Measurements from ENCODE around the gene SBF2. TPM values are rescaled to one million over a fixed set of nuclear protein-coding genes. Genes with fewer than 3 reads are reported as not detected.
A peak's percentile ranks its signal among the peaks of the same experiment; 100 is the strongest.

SBF2 gene
- total and polyA plus RNA-seq, 3 experiments from 2014 or later = 3.7 to 4.3 (median 4.2) TPM

DNA sequence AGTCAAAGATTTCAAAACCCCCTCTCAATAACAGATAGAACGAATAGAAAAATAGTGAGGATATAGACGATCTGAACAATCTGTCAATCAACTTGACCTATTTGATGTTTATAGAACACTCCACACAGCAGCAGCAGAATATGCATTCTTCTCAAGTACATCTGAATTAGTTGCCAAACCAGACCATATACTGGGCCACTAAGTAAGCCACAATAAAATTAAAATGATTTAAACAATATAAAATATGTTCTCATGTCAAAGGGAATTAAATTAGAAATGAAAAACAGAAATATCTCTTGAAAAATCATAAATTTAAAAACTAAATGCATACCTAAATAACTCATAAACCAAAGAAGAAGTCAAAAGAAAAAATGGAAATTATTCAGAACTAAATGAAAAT is 229.2 kb downstream of the SBF2 start:
- Mint-ChIP-seq H3K4me1 (peaks cover 0 to 3% (median 0%) of the 10 kb centered on the region in 3 donors), H3K4me3 (no peak overlapping the region), H3K36me3 (peaks cover 5 to 38% (median 5%) of the 10 kb centered on the region in 3 donors), H3K27ac (no peak overlapping the region), H3K27me3 (peaks cover 0 to 1% of the 10 kb centered on the region in 2 donors), H3K9me3 (peaks cover 5 to 48% (median 31%) of the 10 kb centered on the region in 5 donors)
- DNase-seq = no peak
- Histone ChIP-seq H3K4me3 (ENCODE audit: low read length) (no peak overlapping the region), H3K9me3 (ENCODE audit: low read length) (no peaks in the 10 kb centered on the region), H3K27ac (ENCODE audit: low read depth, low read length) (no peak overlapping the region), H3K27me3 (ENCODE audit: insufficient read depth, low read length, poor library complexity, severe bottlenecking) (no peaks in the 10 kb centered on the region), H3K4me1 (ENCODE audit: insufficient read depth, low read length) (no peaks in the 10 kb centered on the region), H3K36me3 (ENCODE audit: insufficient read depth, low read length) (no peaks in the 10 kb centered on the region)
- ChIA-PET POLR2A (no interaction called here), CTCF (no interaction called here)

DNA sequence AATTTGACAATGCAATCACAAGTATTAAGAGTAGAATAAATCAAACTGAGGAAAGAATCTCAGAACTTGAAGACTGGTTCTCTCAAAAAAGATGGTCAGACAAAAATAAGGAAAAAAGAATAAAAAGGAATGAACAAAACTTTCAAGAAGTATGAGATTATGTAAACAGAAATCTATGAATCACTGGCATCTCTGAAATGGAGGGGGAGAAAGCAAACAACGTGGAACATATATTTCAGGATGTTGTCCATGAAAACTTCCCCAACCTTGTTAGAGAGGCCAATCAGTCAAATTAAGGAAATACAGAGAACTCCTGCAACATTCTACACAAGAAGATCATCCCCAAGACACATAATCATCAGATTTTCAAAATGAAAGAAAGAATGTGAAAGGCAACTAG is 235.7 kb downstream of the SBF2 start:
- peaks cover 6 to 73% (median 10%) of the 10 kb centered on the region in 3 donors for H3K36me3 Mint-ChIP-seq
- peaks cover 0 to 3% (median 0%) of the 10 kb centered on the region in 3 donors for H3K4me1 Mint-ChIP-seq
- H3K27ac ChIP-seq (ENCODE audit: low read depth, low read length) = no peak overlapping the region
- no peaks in the 10 kb centered on the region for H3K4me1 ChIP-seq (ENCODE audit: insufficient read depth, low read length)
- no peak overlapping the region for H3K4me3 ChIP-seq (ENCODE audit: low read length)
- CTCF ChIA-PET = no interaction called here
- H3K27ac Mint-ChIP-seq = no peak overlapping the region
- H3K36me3 ChIP-seq (ENCODE audit: insufficient read depth, low read length) = no peaks in the 10 kb centered on the region
- no peaks in the 10 kb centered on the region for H3K27me3 ChIP-seq (ENCODE audit: insufficient read depth, low read length, poor library complexity, severe bottlenecking)
- peaks cover 17 to 68% (median 58%) of the 10 kb centered on the region in 5 donors for H3K9me3 Mint-ChIP-seq
- peaks cover 0 to 3% of the 10 kb centered on the region in 2 donors for H3K27me3 Mint-ChIP-seq
- no peak overlapping the region for H3K4me3 Mint-ChIP-seq
- no peak for DNase-seq
- POLR2A ChIA-PET = no interaction called here
- H3K9me3 ChIP-seq (ENCODE audit: low read length) = no peaks in the 10 kb centered on the region

DNA sequence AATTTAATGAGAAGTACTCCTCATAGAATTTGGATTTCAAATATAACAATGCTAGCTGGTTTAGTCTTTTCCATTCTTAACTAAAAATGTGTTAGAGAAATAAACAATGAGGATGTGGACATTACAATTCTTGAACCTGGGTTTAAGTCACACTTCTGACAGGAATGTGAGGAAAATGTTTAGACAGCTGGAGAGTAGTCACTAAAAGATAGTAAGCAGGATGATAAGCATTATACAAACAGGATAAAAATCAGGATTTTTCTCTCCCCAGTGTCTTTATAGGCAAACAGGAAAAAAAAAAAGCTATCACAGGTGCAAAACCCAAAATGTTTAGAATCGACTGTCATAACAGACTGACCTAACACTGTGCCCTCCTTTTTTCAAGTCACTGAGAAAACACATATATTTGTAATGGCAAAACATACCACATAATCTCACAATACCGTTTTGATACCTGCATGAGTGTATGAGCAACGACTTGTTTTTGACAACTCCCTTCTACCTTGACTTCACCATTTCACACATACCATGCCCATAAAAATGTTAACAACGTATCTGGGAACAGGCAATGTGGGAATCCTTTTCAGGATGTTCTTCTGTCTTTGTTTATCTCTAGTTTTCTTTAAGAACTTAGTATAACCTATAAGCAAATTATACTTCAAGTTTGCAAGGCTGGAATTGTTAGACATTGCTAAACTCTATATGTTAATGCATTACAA is 242.0 kb downstream of the SBF2 start:
- peaks cover 3 to 23% (median 9%) of the 10 kb centered on the region in 5 donors for H3K9me3 Mint-ChIP-seq
- H3K4me1 Mint-ChIP-seq = no peaks in the 10 kb centered on the region
- Histone ChIP-seq H3K4me3 (ENCODE audit: low read length) (no peak overlapping the region), H3K36me3 (ENCODE audit: insufficient read depth, low read length) (no peaks in the 10 kb centered on the region), H3K9me3 (ENCODE audit: low read length) (no peaks in the 10 kb centered on the region), H3K27ac (ENCODE audit: low read depth, low read length) (no peak overlapping the region), H3K27me3 (ENCODE audit: insufficient read depth, low read length, poor library complexity, severe bottlenecking) (no peaks in the 10 kb centered on the region), H3K4me1 (ENCODE audit: insufficient read depth, low read length) (no peaks in the 10 kb centered on the region)
- peaks cover 0 to 26% (median 2%) of the 10 kb centered on the region in 3 donors for H3K36me3 Mint-ChIP-seq
- POLR2A ChIA-PET = no interaction called here
- no peak overlapping the region for H3K4me3 Mint-ChIP-seq
- CTCF ChIA-PET = no interaction called here
- no peak overlapping the region for H3K27ac Mint-ChIP-seq
- no peak for DNase-seq
- no peaks in the 10 kb centered on the region for H3K27me3 Mint-ChIP-seq

DNA sequence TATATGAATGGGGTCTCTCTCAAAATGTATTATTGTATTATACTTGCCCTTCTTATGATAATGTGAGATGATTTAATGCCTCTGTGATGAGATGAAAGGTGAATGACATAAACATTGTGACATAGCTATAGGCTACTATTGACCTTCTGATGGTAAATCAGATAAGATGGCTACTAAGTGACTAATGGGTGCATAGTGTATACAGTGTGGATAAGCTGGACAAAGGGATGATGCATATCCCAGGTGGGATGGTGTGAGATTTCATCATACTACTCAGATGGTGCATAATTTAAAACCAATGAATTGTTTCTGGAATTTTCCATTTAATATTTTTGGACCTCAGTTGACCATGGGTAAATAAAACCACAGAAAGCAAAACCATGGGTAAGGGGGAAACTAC is 243.5 kb downstream of the SBF2 start:
- POLR2A ChIA-PET = no interaction called here
- no peak overlapping the region for H3K27ac Mint-ChIP-seq
- H3K27ac ChIP-seq (ENCODE audit: low read depth, low read length) = no peak overlapping the region
- H3K27me3 ChIP-seq (ENCODE audit: insufficient read depth, low read length, poor library complexity, severe bottlenecking) = no peaks in the 10 kb centered on the region
- CTCF ChIA-PET = no interaction called here
- no peaks in the 10 kb centered on the region for H3K27me3 Mint-ChIP-seq
- no peaks in the 10 kb centered on the region for H3K36me3 ChIP-seq (ENCODE audit: insufficient read depth, low read length)
- H3K36me3 Mint-ChIP-seq = peaks cover 0 to 21% (median 2%) of the 10 kb centered on the region in 3 donors
- H3K4me3 ChIP-seq (ENCODE audit: low read length) = no peak overlapping the region
- H3K9me3 ChIP-seq (ENCODE audit: low read length) = no peaks in the 10 kb centered on the region
- H3K9me3 Mint-ChIP-seq = peaks cover 6 to 29% (median 12%) of the 10 kb centered on the region in 5 donors
- no peak for DNase-seq
- H3K4me3 Mint-ChIP-seq = no peak overlapping the region
- H3K4me1 Mint-ChIP-seq = no peaks in the 10 kb centered on the region
- H3K4me1 ChIP-seq (ENCODE audit: insufficient read depth, low read length) = no peaks in the 10 kb centered on the region

DNA sequence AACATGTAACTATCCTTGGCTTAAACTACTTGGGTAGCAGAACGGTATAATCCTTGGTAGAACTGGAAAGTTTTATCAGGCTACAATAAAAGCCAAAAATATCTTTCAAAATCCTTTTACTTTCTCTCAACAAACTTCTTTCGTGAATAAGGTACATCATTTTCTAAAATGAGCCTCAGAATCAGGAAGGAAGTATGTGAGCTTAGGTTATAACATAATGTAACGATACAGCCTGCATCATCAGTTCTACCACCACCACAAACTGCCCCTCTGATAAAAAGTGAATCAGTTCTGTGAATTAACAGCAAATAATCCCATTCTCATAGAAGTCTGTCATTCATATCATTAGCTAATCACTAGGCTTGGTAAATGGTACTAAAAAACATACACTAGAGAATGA is 244.3 kb downstream of the SBF2 start:
- ChIA-PET POLR2A (no interaction called here), CTCF (no interaction called here)
- no peaks in the 10 kb centered on the region for H3K4me1 Mint-ChIP-seq
- no peaks in the 10 kb centered on the region for H3K27me3 Mint-ChIP-seq
- no peak overlapping the region for H3K4me3 ChIP-seq (ENCODE audit: low read length)
- H3K27ac Mint-ChIP-seq = no peak overlapping the region
- DNase-seq = no peak
- no peaks in the 10 kb centered on the region for H3K27me3 ChIP-seq (ENCODE audit: insufficient read depth, low read length, poor library complexity, severe bottlenecking)
- no peaks in the 10 kb centered on the region for H3K36me3 ChIP-seq (ENCODE audit: insufficient read depth, low read length)
- H3K27ac ChIP-seq (ENCODE audit: low read depth, low read length) = no peak overlapping the region
- no peaks in the 10 kb centered on the region for H3K4me1 ChIP-seq (ENCODE audit: insufficient read depth, low read length)
- H3K9me3 ChIP-seq (ENCODE audit: low read length) = peaks cover 2% of the 10 kb centered on the region
- peaks cover 0 to 22% (median 2%) of the 10 kb centered on the region in 3 donors for H3K36me3 Mint-ChIP-seq
- peaks cover 6 to 36% (median 17%) of the 10 kb centered on the region in 5 donors for H3K9me3 Mint-ChIP-seq
- no peak overlapping the region for H3K4me3 Mint-ChIP-seq

GRCh38 chr11:10048350-10048749 is 245.7 kb downstream of the SBF2 start:
- H3K4me3 ChIP-seq (ENCODE audit: low read length) = no peak overlapping the region
- H3K27ac Mint-ChIP-seq = no peak overlapping the region
- DNase-seq = no peak
- H3K36me3 ChIP-seq (ENCODE audit: insufficient read depth, low read length) = no peaks in the 10 kb centered on the region
- peaks cover 0 to 2% of the 10 kb centered on the region in 2 donors for H3K27me3 Mint-ChIP-seq
- H3K9me3 ChIP-seq (ENCODE audit: low read length) = peaks cover 6% of the 10 kb centered on the region
- no peaks in the 10 kb centered on the region for H3K4me1 Mint-ChIP-seq
- H3K36me3 Mint-ChIP-seq = peaks cover 0 to 15% (median 2%) of the 10 kb centered on the region in 3 donors
- peaks cover 12 to 41% (median 27%) of the 10 kb centered on the region in 5 donors for H3K9me3 Mint-ChIP-seq
- no peak overlapping the region for H3K4me3 Mint-ChIP-seq
- ChIA-PET POLR2A (no interaction called here), CTCF (no interaction called here)
- H3K27ac ChIP-seq (ENCODE audit: low read depth, low read length) = no peak overlapping the region
- no peaks in the 10 kb centered on the region for H3K27me3 ChIP-seq (ENCODE audit: insufficient read depth, low read length, poor library complexity, severe bottlenecking)
- no peaks in the 10 kb centered on the region for H3K4me1 ChIP-seq (ENCODE audit: insufficient read depth, low read length)

DNA sequence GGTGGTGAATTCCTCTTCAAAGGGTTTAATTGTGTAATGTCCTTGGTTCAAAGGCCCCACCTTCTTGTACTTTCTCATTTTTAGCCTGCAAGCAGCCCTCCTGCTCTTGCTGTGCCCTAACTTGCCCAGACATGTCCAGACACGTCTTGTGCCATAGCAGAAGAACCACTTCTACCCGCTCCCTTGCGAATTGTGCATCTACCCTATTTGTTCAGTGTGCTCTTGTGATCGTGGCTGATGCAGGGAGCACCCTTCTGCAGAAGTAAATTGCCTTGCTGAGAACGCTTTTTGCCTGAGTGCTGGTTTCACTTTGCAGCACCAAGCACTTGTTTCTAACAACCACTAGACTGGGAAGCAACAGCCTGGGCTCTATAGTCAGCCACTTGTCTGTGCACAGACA is 249.4 kb downstream of the SBF2 start:
- H3K9me3 Mint-ChIP-seq = peaks cover 16 to 55% (median 38%) of the 10 kb centered on the region in 5 donors
- Histone ChIP-seq H3K4me3 (ENCODE audit: low read length) (no peak overlapping the region), H3K36me3 (ENCODE audit: insufficient read depth, low read length) (no peaks in the 10 kb centered on the region), H3K27ac (ENCODE audit: low read depth, low read length) (no peak overlapping the region), H3K9me3 (ENCODE audit: low read length) (peaks cover 6% of the 10 kb centered on the region), H3K4me1 (ENCODE audit: insufficient read depth, low read length) (no peaks in the 10 kb centered on the region), H3K27me3 (ENCODE audit: insufficient read depth, low read length, poor library complexity, severe bottlenecking) (no peaks in the 10 kb centered on the region)
- H3K36me3 Mint-ChIP-seq = peaks cover 12 to 51% (median 21%) of the 10 kb centered on the region in 3 donors
- ChIA-PET CTCF (no interaction called here), POLR2A (no interaction called here)
- H3K27ac Mint-ChIP-seq = peak overlapping the region in 1 of 8 donors; percentile 31
- peaks cover 0 to 2% of the 10 kb centered on the region in 2 donors for H3K27me3 Mint-ChIP-seq
- H3K4me1 Mint-ChIP-seq = no peaks in the 10 kb centered on the region
- no peak for DNase-seq
- no peak overlapping the region for H3K4me3 Mint-ChIP-seq

- no peaks in the 10 kb centered on the region for H3K4me1 Mint-ChIP-seq
- H3K27ac Mint-ChIP-seq = no peak overlapping the region
- peaks cover 6% of the 10 kb centered on the region for H3K9me3 ChIP-seq (ENCODE audit: low read length)
- CTCF ChIA-PET = no interaction called here
- H3K4me3 Mint-ChIP-seq = no peak overlapping the region
- peaks cover 12 to 67% (median 23%) of the 10 kb centered on the region in 3 donors for H3K36me3 Mint-ChIP-seq
- no peak overlapping the region for H3K27ac ChIP-seq (ENCODE audit: low read depth, low read length)
- H3K36me3 ChIP-seq (ENCODE audit: insufficient read depth, low read length) = no peaks in the 10 kb centered on the region
- no peaks in the 10 kb centered on the region for H3K27me3 ChIP-seq (ENCODE audit: insufficient read depth, low read length, poor library complexity, severe bottlenecking)
- POLR2A ChIA-PET = no interaction called here
- DNase-seq = no peak
- peaks cover 16 to 51% (median 38%) of the 10 kb centered on the region in 5 donors for H3K9me3 Mint-ChIP-seq
- H3K4me3 ChIP-seq (ENCODE audit: low read length) = no peak overlapping the region
- peaks cover 0 to 2% of the 10 kb centered on the region in 2 donors for H3K27me3 Mint-ChIP-seq
- H3K4me1 ChIP-seq (ENCODE audit: insufficient read depth, low read length) = no peaks in the 10 kb centered on the region
Measured at GRCh38 chr11:10042699-10043098, 251.3 kb downstream of the SBF2 start.

Measured in CD8-positive, alpha-beta memory T cell (primary cell).